Activated CD8-positive, alpha-beta memory T cell treated with anti-CD3 and anti-CD28 coated beads, Interleukin-2, amount 50 U/mL, for 1 hour (primary cell): ENCODE results near the gene MS4A6E.

Experiments
- DNase-seq: peaks from one replicate; pipeline ENCODE4 v3.0.0-alpha.2; 2020; ENCODE audit errors: extremely low read depth

The MS4A6E gene

GRCh38 chr11:60375316-60375715 is 48.3 kb downstream of the MS4A6E start:
- DNase-seq, result no peak

- no peak for DNase-seq
These were observed 49.5 kb downstream of the MS4A6E start for GRCh38 chr11:60376601-60377000.

GRCh38 chr11:60377401-60378136 is 50.5 kb downstream of the MS4A6E start:
- no peak for DNase-seq

GRCh38 chr11:60378354-60378753 is 51.3 kb downstream of the MS4A6E start, which contains the start of gene MS4A7:
Gene MS4A7, plus strand, starts transcription at chr11:60378532. Its CDS starts 4,610 bp downstream, at chr11:60383142.
- no peak for DNase-seq

GRCh38 chr11:60389279-60389910 is 62.3 kb downstream of the MS4A6E start:
- no peak for DNase-seq

GRCh38 chr11:60390419-60390818 is 63.4 kb downstream of the MS4A6E start:
- no peak for DNase-seq
